ENCODE data around the gene JAKMIP2. TPM values are rescaled to one million over a fixed set of nuclear protein-coding genes. Genes with fewer than 3 reads are reported as not detected.
"Not testable (repeated sequence)": the region's sequence is repeated elsewhere in the genome, so short reads cannot be mapped to it uniquely, and the experiment has no call there.

Gene JAKMIP2
- total RNA-seq, 1 donor: 1.1 TPM

GRCh38 chr5:147826361-147826760, 43.8 kb upstream of the JAKMIP2 start:
- no peak overlapping the region for H2AFZ ChIP-seq (ENCODE audit: low read length)

DNA sequence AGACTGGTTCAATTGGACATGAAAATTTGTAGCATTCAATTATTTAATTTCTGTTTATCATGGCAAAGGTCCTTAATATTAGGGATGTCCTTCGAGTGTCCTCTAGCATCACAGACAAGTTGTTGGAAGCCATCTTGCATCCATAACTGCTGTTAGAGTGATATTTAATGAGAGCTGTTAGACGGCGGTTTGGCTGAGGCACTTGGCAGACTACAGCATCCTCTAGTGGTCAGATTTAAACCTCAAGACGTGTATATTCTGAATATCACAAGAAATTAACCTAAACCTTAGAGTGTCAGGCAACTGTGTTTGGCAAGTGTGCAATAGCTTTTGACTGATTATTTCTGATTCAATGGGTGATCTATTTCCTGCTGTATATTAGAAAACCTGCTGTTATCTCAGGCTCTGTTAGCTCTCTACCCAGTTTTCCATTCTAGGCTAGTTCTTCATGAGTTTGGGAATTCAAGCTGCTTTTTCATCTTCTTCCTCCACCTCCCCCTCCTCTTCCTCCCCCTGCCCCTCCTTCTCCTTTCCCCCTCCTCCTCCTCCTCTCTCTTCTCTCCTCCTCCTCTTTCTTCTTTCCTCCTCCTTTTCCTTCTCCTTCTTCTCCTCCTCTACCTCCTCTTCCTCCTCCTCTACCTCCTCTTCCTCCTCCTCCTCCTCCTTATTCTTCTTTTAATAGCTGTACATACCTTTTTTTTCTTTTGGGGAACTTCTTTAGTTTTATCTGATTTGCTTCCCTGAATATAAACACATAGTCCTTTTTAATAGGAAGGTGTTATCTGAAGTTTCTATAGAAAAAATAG, 40.4 kb upstream of the JAKMIP2 start:
- no peaks in the 10 kb centered on the region for H3K36me3 ChIP-seq (ENCODE audit: insufficient read depth, low read length)
- no peak overlapping the region for H2AFZ ChIP-seq (ENCODE audit: low read length)
- H3K4me3 ChIP-seq (ENCODE audit: insufficient read depth, low read length): no peak overlapping the region
- H4K20me1 ChIP-seq (ENCODE audit: insufficient read depth, low read length): no peaks in the 10 kb centered on the region
- H3K4me2 ChIP-seq (ENCODE audit: insufficient read depth, low read length): no peak overlapping the region
- no peaks in the 10 kb centered on the region for H3K9me3 ChIP-seq (ENCODE audit: low read depth, low read length)
- H3K4me1 ChIP-seq (ENCODE audit: insufficient read depth, low read length): no peaks in the 10 kb centered on the region
- H3K27me3 ChIP-seq (ENCODE audit: insufficient read depth, low read length): no peaks in the 10 kb centered on the region
- H3K79me2 ChIP-seq (ENCODE audit: insufficient read depth, low read length): no peaks in the 10 kb centered on the region
- peak; percentile 46 for DNase-seq (ENCODE audit: insufficient read length, low spot score, missing footprints)
- TF ChIP-seq, protein P1, sequence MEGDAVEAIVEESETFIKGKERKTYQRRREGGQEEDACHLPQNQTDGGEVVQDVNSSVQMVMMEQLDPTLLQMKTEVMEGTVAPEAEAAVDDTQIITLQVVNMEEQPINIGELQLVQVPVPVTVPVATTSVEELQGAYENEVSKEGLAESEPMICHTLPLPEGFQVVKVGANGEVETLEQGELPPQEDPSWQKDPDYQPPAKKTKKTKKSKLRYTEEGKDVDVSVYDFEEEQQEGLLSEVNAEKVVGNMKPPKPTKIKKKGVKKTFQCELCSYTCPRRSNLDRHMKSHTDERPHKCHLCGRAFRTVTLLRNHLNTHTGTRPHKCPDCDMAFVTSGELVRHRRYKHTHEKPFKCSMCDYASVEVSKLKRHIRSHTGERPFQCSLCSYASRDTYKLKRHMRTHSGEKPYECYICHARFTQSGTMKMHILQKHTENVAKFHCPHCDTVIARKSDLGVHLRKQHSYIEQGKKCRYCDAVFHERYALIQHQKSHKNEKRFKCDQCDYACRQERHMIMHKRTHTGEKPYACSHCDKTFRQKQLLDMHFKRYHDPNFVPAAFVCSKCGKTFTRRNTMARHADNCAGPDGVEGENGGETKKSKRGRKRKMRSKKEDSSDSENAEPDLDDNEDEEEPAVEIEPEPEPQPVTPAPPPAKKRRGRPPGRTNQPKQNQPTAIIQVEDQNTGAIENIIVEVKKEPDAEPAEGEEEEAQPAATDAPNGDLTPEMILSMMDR (IDR thresholded peaks at IDR 0.05; ENCODE audit: extremely low read depth, low read depth, low read length): peak; percentile 92
- no peak overlapping the region for H3K27ac ChIP-seq (ENCODE audit: low read depth, low read length)

More at GRCh38 chr5:147826361-147826760, 43.8 kb upstream of the JAKMIP2 start:
- Histone ChIP-seq H3K27ac (ENCODE audit: low read depth, low read length) (no peak overlapping the region), H3K36me3 (ENCODE audit: insufficient read depth, low read length) (no peaks in the 10 kb centered on the region), H3K4me3 (ENCODE audit: insufficient read depth, low read length) (no peak overlapping the region), H3K4me1 (ENCODE audit: insufficient read depth, low read length) (no peaks in the 10 kb centered on the region), H3K9me3 (ENCODE audit: low read depth, low read length) (no peaks in the 10 kb centered on the region), H3K27me3 (ENCODE audit: insufficient read depth, low read length) (no peaks in the 10 kb centered on the region), H3K79me2 (ENCODE audit: insufficient read depth, low read length) (no peaks in the 10 kb centered on the region), H4K20me1 (ENCODE audit: insufficient read depth, low read length) (no peaks in the 10 kb centered on the region), H3K4me2 (ENCODE audit: insufficient read depth, low read length) (no peak overlapping the region)
- no peak for DNase-seq (ENCODE audit: insufficient read length, low spot score, missing footprints)
- TF ChIP-seq, protein P1 (IDR thresholded peaks at IDR 0.05; ENCODE audit: extremely low read depth, low read depth, low read length): no peak

DNA sequence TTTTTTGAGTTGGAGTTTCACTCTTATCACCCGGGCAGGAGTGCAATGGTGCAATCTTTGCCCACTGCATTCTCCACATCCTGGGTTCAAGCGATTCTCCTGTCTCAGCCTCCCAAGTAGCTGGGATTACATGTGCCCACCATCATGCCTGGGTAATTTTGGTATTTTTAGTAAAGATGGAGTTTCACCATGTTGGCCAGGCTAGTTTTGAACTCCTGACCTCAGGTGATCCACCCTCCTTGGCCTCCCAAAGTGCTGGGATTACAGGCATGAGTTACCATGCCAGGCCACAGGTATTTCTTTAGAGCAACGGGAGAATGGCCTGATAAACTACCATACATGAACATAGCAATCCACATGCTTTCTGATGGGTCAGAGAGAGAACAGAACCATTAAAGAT, 39.7 kb upstream of the JAKMIP2 start:
- H2AFZ ChIP-seq (ENCODE audit: low read length); H3K4me3 ChIP-seq (ENCODE audit: insufficient read depth, low read length); H3K4me2 ChIP-seq (ENCODE audit: insufficient read depth, low read length); DNase-seq (ENCODE audit: insufficient read length, low spot score, missing footprints); H3K79me2 ChIP-seq (ENCODE audit: insufficient read depth, low read length); H3K4me1 ChIP-seq (ENCODE audit: insufficient read depth, low read length); H4K20me1 ChIP-seq (ENCODE audit: insufficient read depth, low read length); H3K36me3 ChIP-seq (ENCODE audit: insufficient read depth, low read length); H3K27me3 ChIP-seq (ENCODE audit: insufficient read depth, low read length); H3K9me3 ChIP-seq (ENCODE audit: low read depth, low read length); H3K27ac ChIP-seq (ENCODE audit: low read depth, low read length): not testable (repeated sequence)

GRCh38 chr5:147821766-147822165, 39.2 kb upstream of the JAKMIP2 start:
- H3K4me2 ChIP-seq (ENCODE audit: insufficient read depth, low read length): no peak overlapping the region
- H3K79me2 ChIP-seq (ENCODE audit: insufficient read depth, low read length): no peaks in the 10 kb centered on the region
- no peaks in the 10 kb centered on the region for H3K9me3 ChIP-seq (ENCODE audit: low read depth, low read length)
- H3K27me3 ChIP-seq (ENCODE audit: insufficient read depth, low read length): no peaks in the 10 kb centered on the region
- no peaks in the 10 kb centered on the region for H3K4me1 ChIP-seq (ENCODE audit: insufficient read depth, low read length)
- H3K36me3 ChIP-seq (ENCODE audit: insufficient read depth, low read length): no peaks in the 10 kb centered on the region
- no peak overlapping the region for H3K4me3 ChIP-seq (ENCODE audit: insufficient read depth, low read length)
- TF ChIP-seq, protein P1 (IDR thresholded peaks at IDR 0.05; ENCODE audit: extremely low read depth, low read depth, low read length): no peak
- H2AFZ ChIP-seq (ENCODE audit: low read length): no peak overlapping the region
- H3K27ac ChIP-seq (ENCODE audit: low read depth, low read length): no peak overlapping the region
- DNase-seq (ENCODE audit: insufficient read length, low spot score, missing footprints): no peak
- H4K20me1 ChIP-seq (ENCODE audit: insufficient read depth, low read length): no peaks in the 10 kb centered on the region
